Smooth muscle cell (in vitro differentiated cells): ENCODE measurements around the gene PYURF. TPM values are rescaled to one million over a fixed set of nuclear protein-coding genes. Genes with fewer than 3 reads are reported as not detected.

Experiments used
- DNase-seq: peaks from one replicate; lab custom pipeline; 2025; ENCODE audit not compliant: unreplicated experiment; lab: John Stamatoyannopoulos, UW
- H2AFZ ChIP-seq: fragments of 200-600 bp; sonication (generic); 2 replicates; pipeline ENCODE4 v1.6.0; 2016; ENCODE audit warnings: antibody characterized with exemption, low read depth, mild to moderate bottlenecking
- H3F3A ChIP-seq: fragments of 200-600 bp; sonication (generic); 2 replicates; pipeline ENCODE4 v1.6.0; 2017; ENCODE audit warnings: antibody characterized with exemption, low read depth
- H3K27ac ChIP-seq: fragments of 200-600 bp; sonication (generic); 2 replicates; pipeline ENCODE4 v1.5.1; 2016; ENCODE audit warnings: low read depth, mild to moderate bottlenecking
- H3K27me3 ChIP-seq: fragments of 200-600 bp; sonication (generic); 2 replicates; pipeline ENCODE4 v1.6.1; 2016; ENCODE audit warnings: low read depth, mild to moderate bottlenecking
- H3K36me3 ChIP-seq: fragments of 200-600 bp; sonication (generic); 2 replicates; pipeline ENCODE4 v1.5.1; 2016; ENCODE audit warnings: low read depth
- H3K4me1 ChIP-seq: fragments of 200-600 bp; sonication (generic); 2 replicates; pipeline ENCODE4 v1.5.1; 2016; ENCODE audit warnings: low read depth
- H3K4me2 ChIP-seq: fragments of 200-600 bp; sonication (generic); 2 replicates; pipeline ENCODE4 v1.6.0; 2016; ENCODE audit warnings: mild to moderate bottlenecking
- H3K4me3 ChIP-seq: fragments of 200-600 bp; sonication (generic); 2 replicates; pipeline ENCODE4 v1.5.1; 2016; ENCODE audit warnings: mild to moderate bottlenecking
- H3K79me2 ChIP-seq: fragments of 200-600 bp; sonication (generic); 2 replicates; pipeline ENCODE4 v1.6.0; 2016; ENCODE audit warnings: low read depth, mild to moderate bottlenecking
- H3K9ac ChIP-seq: fragments of 200-600 bp; sonication (generic); 2 replicates; pipeline ENCODE4 v1.6.0; 2016; ENCODE audit warnings: low read depth
- H3K9me3 ChIP-seq: fragments of 200-600 bp; sonication (generic); replicated peaks from 2 replicates; pipeline ENCODE4 v1.5.1; 2016; ENCODE audit warnings: low read depth
- H4K20me1 ChIP-seq: fragments of 200-600 bp; sonication (generic); 2 replicates; pipeline ENCODE4 v1.6.0; 2016; ENCODE audit warnings: low read depth
- WGBS: methylation state at CpG from one replicate; pipeline ENCODE4 v1.1.7; 2016; ENCODE audit warnings: low lambda C conversion rate; 5-methylcytosine and 5-hydroxymethylcytosine counted together
- polyA plus RNA-seq: library from polyadenylated mRNA; unstranded; fragments of >200 nt; fragmentation: Nextera tagmentation; extraction: Ambion mirVana; gene quantifications from 2 replicates; pipeline ENCODE4 v1.2.1, GENCODE V29; 2016
- total RNA-seq: library from RNA; depleted of rRNA; stranded (reverse); fragments of >200 nt; gene quantifications from 2 replicates; pipeline ENCODE4 v1.2.3, GENCODE V29; 2014
- TF ChIP-seq, protein P1 (sequence below): fragments of 200-600 bp; sonication (generic); IDR thresholded peaks from 2 replicates; pipeline ENCODE4 v1.5.1; 2017; ENCODE audit warnings: borderline replicate concordance, mild to moderate bottlenecking, antibody characterized with exemption; ENCODE audit not compliant: insufficient read depth, poor library complexity, severe bottlenecking

PYURF gene
- total and polyA plus RNA-seq, 2 experiments from 2014 or later: 87.7 to 92.1 TPM

DNA sequence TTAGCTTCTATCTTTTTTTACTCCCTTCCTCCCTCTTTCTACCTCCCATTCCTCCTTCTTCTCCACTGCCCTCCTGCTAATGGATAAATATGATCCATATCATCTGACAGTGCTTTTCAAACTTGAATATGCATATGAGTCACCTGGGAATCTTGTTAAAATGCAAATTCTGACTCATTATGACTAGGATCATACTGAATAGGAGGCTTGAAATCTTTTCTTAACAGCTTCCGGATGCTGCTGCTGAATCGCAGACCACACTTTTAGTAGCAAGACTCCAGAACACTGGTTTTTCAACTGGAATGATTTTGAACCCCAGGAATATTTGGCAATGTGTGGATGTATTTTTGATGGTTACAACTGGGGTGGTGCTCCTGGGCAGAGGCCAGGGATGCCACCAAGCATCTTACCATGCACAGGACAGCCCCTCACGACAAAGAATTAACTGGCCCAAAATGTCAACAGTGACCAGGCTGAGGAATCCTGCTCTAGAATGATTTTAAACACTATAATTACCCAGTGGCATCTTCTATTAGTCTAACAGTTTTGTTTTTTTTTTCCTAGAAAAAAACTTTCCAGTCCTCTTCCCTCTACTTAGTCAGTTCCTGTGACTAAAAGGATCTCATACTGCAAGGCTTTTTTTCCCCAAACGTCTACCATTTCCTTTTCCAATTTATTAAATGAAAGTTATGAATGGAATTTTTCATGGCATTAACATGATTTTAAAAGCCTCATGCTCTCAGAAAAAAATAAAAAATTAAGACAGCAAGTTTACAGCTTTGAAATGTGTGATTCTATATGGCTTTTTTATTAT, 10.6 kb upstream of the PYURF start:
- Histone ChIP-seq H3K4me3 (no peak overlapping the region), H4K20me1 (no peaks in the 10 kb centered on the region), H3K79me2 (no peaks in the 10 kb centered on the region), H3K36me3 (no peaks in the 10 kb centered on the region), H3K4me1 (no peaks in the 10 kb centered on the region), H2AFZ (peak overlapping the region; percentile 26), H3K4me2 (peak overlapping the region; percentile 67), H3K9ac (peak overlapping the region; percentile 62), H3K27ac (peak overlapping the region; percentile 92), H3F3A (no peaks in the 10 kb centered on the region), H3K27me3 (no peaks in the 10 kb centered on the region), H3K9me3 (no peaks in the 10 kb centered on the region)
- no peak for DNase-seq
- TF ChIP-seq, protein P1, sequence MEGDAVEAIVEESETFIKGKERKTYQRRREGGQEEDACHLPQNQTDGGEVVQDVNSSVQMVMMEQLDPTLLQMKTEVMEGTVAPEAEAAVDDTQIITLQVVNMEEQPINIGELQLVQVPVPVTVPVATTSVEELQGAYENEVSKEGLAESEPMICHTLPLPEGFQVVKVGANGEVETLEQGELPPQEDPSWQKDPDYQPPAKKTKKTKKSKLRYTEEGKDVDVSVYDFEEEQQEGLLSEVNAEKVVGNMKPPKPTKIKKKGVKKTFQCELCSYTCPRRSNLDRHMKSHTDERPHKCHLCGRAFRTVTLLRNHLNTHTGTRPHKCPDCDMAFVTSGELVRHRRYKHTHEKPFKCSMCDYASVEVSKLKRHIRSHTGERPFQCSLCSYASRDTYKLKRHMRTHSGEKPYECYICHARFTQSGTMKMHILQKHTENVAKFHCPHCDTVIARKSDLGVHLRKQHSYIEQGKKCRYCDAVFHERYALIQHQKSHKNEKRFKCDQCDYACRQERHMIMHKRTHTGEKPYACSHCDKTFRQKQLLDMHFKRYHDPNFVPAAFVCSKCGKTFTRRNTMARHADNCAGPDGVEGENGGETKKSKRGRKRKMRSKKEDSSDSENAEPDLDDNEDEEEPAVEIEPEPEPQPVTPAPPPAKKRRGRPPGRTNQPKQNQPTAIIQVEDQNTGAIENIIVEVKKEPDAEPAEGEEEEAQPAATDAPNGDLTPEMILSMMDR: no peak
- WGBS: 15% methylated on average over 4 of the region's 4 CpGs

DNA sequence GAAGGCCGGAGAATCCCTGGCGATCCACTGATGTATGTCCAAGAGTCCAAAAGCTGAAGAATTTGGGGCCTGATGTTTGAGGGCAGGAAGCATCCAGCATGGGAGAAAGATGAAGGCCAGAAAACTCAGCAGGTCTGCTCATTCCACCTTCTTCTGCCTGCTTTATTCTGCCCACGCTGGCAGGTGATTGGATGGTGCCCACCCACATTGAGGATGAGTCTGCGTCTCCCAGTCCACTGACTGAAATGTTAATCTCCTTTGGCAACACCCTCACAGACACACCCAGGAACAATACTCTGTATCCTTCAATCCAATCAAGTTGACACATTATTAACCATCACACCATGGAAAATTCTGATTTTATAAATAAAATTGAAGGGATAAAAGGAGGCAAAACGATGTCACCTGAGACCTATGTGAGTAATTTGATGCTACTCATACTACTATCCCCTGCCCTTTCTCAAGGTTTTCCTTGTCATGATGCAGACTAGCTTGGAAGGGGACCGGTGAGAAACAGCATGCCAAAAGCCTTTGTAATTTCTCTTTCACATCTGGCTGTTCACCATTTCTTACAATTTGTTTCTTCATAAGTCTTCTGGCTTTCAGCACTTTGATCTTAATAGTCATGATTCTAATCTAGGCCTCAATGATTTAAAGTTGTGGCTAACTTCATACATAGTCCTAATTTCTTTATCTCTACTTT, 9.7 kb upstream of the PYURF start:
- 49% methylated on average over 6 of the region's 6 CpGs for WGBS
- no peaks in the 10 kb centered on the region for H4K20me1 ChIP-seq
- no peaks in the 10 kb centered on the region for H3F3A ChIP-seq
- no peak overlapping the region for H3K4me3 ChIP-seq
- no peaks in the 10 kb centered on the region for H3K27me3 ChIP-seq
- H3K4me1 ChIP-seq: no peaks in the 10 kb centered on the region
- H3K9me3 ChIP-seq: no peaks in the 10 kb centered on the region
- H3K79me2 ChIP-seq: no peaks in the 10 kb centered on the region
- no peak overlapping the region for H2AFZ ChIP-seq
- no peak overlapping the region for H3K9ac ChIP-seq
- no peaks in the 10 kb centered on the region for H3K36me3 ChIP-seq
- TF ChIP-seq, protein P1: no peak
- peak overlapping the region; percentile 92 for H3K27ac ChIP-seq
- no peak for DNase-seq
- no peak overlapping the region for H3K4me2 ChIP-seq

DNA sequence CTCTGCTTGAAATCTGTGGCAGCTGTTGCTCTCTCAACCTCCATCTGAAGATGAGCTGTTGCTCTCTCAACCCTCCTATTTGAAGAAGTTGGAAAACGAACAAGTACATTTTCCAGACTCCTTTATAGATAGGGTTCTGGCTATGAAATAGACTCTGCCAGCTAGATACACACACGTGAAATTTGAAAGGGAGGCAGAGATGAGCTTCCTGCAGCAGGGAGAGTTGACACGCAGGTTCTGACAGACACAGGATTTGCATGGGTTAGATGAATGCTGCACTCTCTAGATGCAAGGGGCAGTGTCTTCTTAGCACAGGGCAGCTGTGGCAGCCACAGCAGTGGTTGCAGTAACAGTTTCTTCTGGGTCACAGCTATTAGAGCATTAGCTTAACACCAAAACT, 8.0 kb upstream of the PYURF start:
- Histone ChIP-seq H3K9me3 (no peaks in the 10 kb centered on the region), H3K27ac (no peak overlapping the region), H3K9ac (no peak overlapping the region), H3K79me2 (no peaks in the 10 kb centered on the region), H3K36me3 (no peaks in the 10 kb centered on the region), H4K20me1 (no peaks in the 10 kb centered on the region), H3F3A (no peaks in the 10 kb centered on the region), H3K4me2 (no peak overlapping the region), H2AFZ (peak overlapping the region; percentile 53), H3K4me1 (no peaks in the 10 kb centered on the region), H3K4me3 (no peak overlapping the region), H3K27me3 (no peaks in the 10 kb centered on the region)
- 45% methylated on average over 3 of the region's 3 CpGs for WGBS
- TF ChIP-seq, protein P1: no peak
- DNase-seq: no peak
